Measurements from ENCODE around the gene ANXA8L1. TPM values are rescaled to one million over a fixed set of nuclear protein-coding genes. Genes with fewer than 3 reads are reported as not detected.
"Not testable (repeated sequence)": the region's sequence is repeated elsewhere in the genome, so short reads cannot be mapped to it uniquely, and the experiment has no call there.

The ANXA8L1 gene
- total RNA-seq, 1 experiment from 2014 or later: 17.4 TPM

- BruUV-seq (replicated peaks): no TSS peak
- H3K27ac Mint-ChIP-seq (ENCODE audit: unreplicated experiment): no peak overlapping the region
These were observed 44.7 kb upstream of the ANXA8L1 start for GRCh38 chr10:46330894-46331293.

GRCh38 chr10:46365484-46365883 lies 10.1 kb upstream of the ANXA8L1 start:
- intact Hi-C loops (cut with micrococcal nuclease; ENCODE audit: unreplicated experiment); H3K27me3 ChIP-seq (replicated peaks; ENCODE audit: control insufficient read depth, insufficient read depth, low read length); H3K4me3 ChIP-seq (ENCODE audit: low read depth, low read length); CTCF ChIA-PET; H3K27ac Mint-ChIP-seq (ENCODE audit: unreplicated experiment); H3K27me3 Mint-ChIP-seq (ENCODE audit: insufficient read depth, unreplicated experiment); H3K9me3 ChIP-seq; H3K36me3 Mint-ChIP-seq (ENCODE audit: insufficient read depth, unreplicated experiment); H3K4me1 Mint-ChIP-seq (ENCODE audit: low read depth, unreplicated experiment); POLR2A ChIA-PET; H3K4me1 ChIP-seq; H3K4me3 Mint-ChIP-seq (ENCODE audit: unreplicated experiment); DNase-seq; H3K9me3 Mint-ChIP-seq (ENCODE audit: unreplicated experiment); H3K36me3 ChIP-seq (ENCODE audit: control insufficient read depth, insufficient read depth, low read length); BruUV-seq (replicated peaks): not testable (repeated sequence)

More at GRCh38 chr10:46330894-46331293, 44.7 kb upstream of the ANXA8L1 start:
- Mint-ChIP-seq H3K4me3 (ENCODE audit: unreplicated experiment) (no peak overlapping the region), H3K27me3 (ENCODE audit: insufficient read depth, unreplicated experiment) (no peaks in the 10 kb centered on the region), H3K36me3 (ENCODE audit: insufficient read depth, unreplicated experiment) (no peaks in the 10 kb centered on the region), H3K4me1 (ENCODE audit: low read depth, unreplicated experiment) (no peaks in the 10 kb centered on the region), H3K9me3 (ENCODE audit: unreplicated experiment) (no peaks in the 10 kb centered on the region)
- CTCF ChIA-PET: no interaction called here
- no peak for DNase-seq
- POLR2A ChIA-PET: no interaction called here
- no peaks in the 10 kb centered on the region for H3K4me1 ChIP-seq
- H3K9me3 ChIP-seq: no peaks in the 10 kb centered on the region
- no peak overlapping the region for H3K4me3 ChIP-seq (ENCODE audit: low read depth, low read length)
- intact Hi-C loops (cut with micrococcal nuclease; ENCODE audit: unreplicated experiment): no loop called here
- TF ChIP-seq CTCF (IDR thresholded peaks at IDR 0.05; ENCODE audit: insufficient read depth in 1 of 2, low read depth in 1 of 2, low read length in 1 of 2, severe bottlenecking in 1 of 2, unreplicated experiment in 1 of 2): no peak
- no peaks in the 10 kb centered on the region for H3K27me3 ChIP-seq (replicated peaks; ENCODE audit: control insufficient read depth, insufficient read depth, low read length)
- H3K36me3 ChIP-seq (ENCODE audit: control insufficient read depth, insufficient read depth, low read length): no peaks in the 10 kb centered on the region

GRCh38 chr10:46367209-46367608 lies 8.4 kb upstream of the ANXA8L1 start:
- H3K9me3 Mint-ChIP-seq (ENCODE audit: unreplicated experiment); DNase-seq; H3K4me3 Mint-ChIP-seq (ENCODE audit: unreplicated experiment); H3K36me3 Mint-ChIP-seq (ENCODE audit: insufficient read depth, unreplicated experiment); H3K27me3 Mint-ChIP-seq (ENCODE audit: insufficient read depth, unreplicated experiment); H3K9me3 ChIP-seq; H3K4me3 ChIP-seq (ENCODE audit: low read depth, low read length); intact Hi-C loops (cut with micrococcal nuclease; ENCODE audit: unreplicated experiment); CTCF ChIA-PET; H3K27me3 ChIP-seq (replicated peaks; ENCODE audit: control insufficient read depth, insufficient read depth, low read length); POLR2A ChIA-PET; BruUV-seq (replicated peaks); H3K4me1 Mint-ChIP-seq (ENCODE audit: low read depth, unreplicated experiment); H3K4me1 ChIP-seq; H3K27ac Mint-ChIP-seq (ENCODE audit: unreplicated experiment); H3K36me3 ChIP-seq (ENCODE audit: control insufficient read depth, insufficient read depth, low read length): not testable (repeated sequence)

- H3K4me1 Mint-ChIP-seq (ENCODE audit: low read depth, unreplicated experiment); DNase-seq; POLR2A ChIA-PET; H3K4me3 ChIP-seq (ENCODE audit: low read depth, low read length); H3K9me3 Mint-ChIP-seq (ENCODE audit: unreplicated experiment); BruUV-seq (replicated peaks); H3K36me3 ChIP-seq (ENCODE audit: control insufficient read depth, insufficient read depth, low read length); H3K36me3 Mint-ChIP-seq (ENCODE audit: insufficient read depth, unreplicated experiment); H3K9me3 ChIP-seq; H3K27ac Mint-ChIP-seq (ENCODE audit: unreplicated experiment); CTCF ChIA-PET; H3K27me3 Mint-ChIP-seq (ENCODE audit: insufficient read depth, unreplicated experiment); intact Hi-C loops (cut with micrococcal nuclease; ENCODE audit: unreplicated experiment); H3K4me3 Mint-ChIP-seq (ENCODE audit: unreplicated experiment); H3K4me1 ChIP-seq; H3K27me3 ChIP-seq (replicated peaks; ENCODE audit: control insufficient read depth, insufficient read depth, low read length): not testable (repeated sequence)
These were observed 7.8 kb upstream of the ANXA8L1 start for GRCh38 chr10:46367666-46368240.

- intact Hi-C loops (cut with micrococcal nuclease; ENCODE audit: unreplicated experiment); H3K4me1 ChIP-seq; H3K36me3 Mint-ChIP-seq (ENCODE audit: insufficient read depth, unreplicated experiment); BruUV-seq (replicated peaks); H3K27me3 ChIP-seq (replicated peaks; ENCODE audit: control insufficient read depth, insufficient read depth, low read length); CTCF ChIA-PET; POLR2A ChIA-PET; H3K27ac Mint-ChIP-seq (ENCODE audit: unreplicated experiment); H3K9me3 Mint-ChIP-seq (ENCODE audit: unreplicated experiment); H3K4me3 Mint-ChIP-seq (ENCODE audit: unreplicated experiment); H3K9me3 ChIP-seq; H3K4me3 ChIP-seq (ENCODE audit: low read depth, low read length); H3K4me1 Mint-ChIP-seq (ENCODE audit: low read depth, unreplicated experiment); H3K36me3 ChIP-seq (ENCODE audit: control insufficient read depth, insufficient read depth, low read length); DNase-seq; H3K27me3 Mint-ChIP-seq (ENCODE audit: insufficient read depth, unreplicated experiment): not testable (repeated sequence)
These were observed 6.6 kb upstream of the ANXA8L1 start for GRCh38 chr10:46368956-46369355.

GRCh38 chr10:46374410-46374809 lies 1.2 kb upstream of the ANXA8L1 start:
- H3K9me3 Mint-ChIP-seq (ENCODE audit: unreplicated experiment); H3K27ac Mint-ChIP-seq (ENCODE audit: unreplicated experiment); H3K4me1 ChIP-seq; H3K4me3 Mint-ChIP-seq (ENCODE audit: unreplicated experiment); H3K27me3 ChIP-seq (replicated peaks; ENCODE audit: control insufficient read depth, insufficient read depth, low read length); H3K36me3 Mint-ChIP-seq (ENCODE audit: insufficient read depth, unreplicated experiment); H3K4me1 Mint-ChIP-seq (ENCODE audit: low read depth, unreplicated experiment); BruUV-seq (replicated peaks); H3K36me3 ChIP-seq (ENCODE audit: control insufficient read depth, insufficient read depth, low read length); POLR2A ChIA-PET; H3K9me3 ChIP-seq; H3K4me3 ChIP-seq (ENCODE audit: low read depth, low read length); CTCF ChIA-PET; H3K27me3 Mint-ChIP-seq (ENCODE audit: insufficient read depth, unreplicated experiment); DNase-seq; intact Hi-C loops (cut with micrococcal nuclease; ENCODE audit: unreplicated experiment): not testable (repeated sequence)
